PC-3 (cell line): ENCODE results near the gene TEKTIP1. TPM values are rescaled to one million over a fixed set of nuclear protein-coding genes. Genes with fewer than 3 reads are reported as not detected.
"Not testable (repeated sequence)": the region's sequence is repeated elsewhere in the genome, so short reads cannot be mapped to it uniquely, and the experiment has no call there.

Source experiments
- ATAC-seq: fragments of 200-7000 bp; cut with Tn5 transposase; 2 replicates; pipeline ENCODE4 v1.9.1; 2020; ENCODE audit warnings: mild to moderate bottlenecking, moderate library complexity
- BruUV-seq: library from RNA; stranded (reverse); fragments of 400-500 nt; replicated peaks from 2 replicates; lab custom pipeline; 2021; lab: Mats Ljungman, UMichigan
- CTCF ChIA-PET: fragments of 300-600 bp; sonication (Branson Sonifier 250); formaldehyde crosslinking; loops from one replicate; lab custom pipeline; 2022; ENCODE audit warnings: antibody characterized with exemption; lab: Charles Lee
- POLR2A ChIA-PET: fragments of 300-600 bp; sonication (Branson Sonifier 250); formaldehyde crosslinking; loops from one replicate; lab custom pipeline; 2022; ENCODE audit warnings: antibody characterized with exemption; ENCODE audit not compliant: unreplicated experiment; lab: Charles Lee
- DNase-seq: peaks from one replicate; pipeline ENCODE4 v3.0.0-alpha.2; 2015
- H2AFZ ChIP-seq: fragments of 300-600 bp; sonication (generic); 2 replicates; pipeline ENCODE4 v1.6.0; 2016; ENCODE audit warnings: antibody characterized with exemption, low read length
- H3F3A ChIP-seq: fragments of 300-600 bp; sonication (generic); one replicate; pipeline ENCODE4 v1.6.0; 2017; ENCODE audit warnings: antibody characterized with exemption, low read length, control low read depth, mild to moderate bottlenecking; ENCODE audit not compliant: unreplicated experiment
- H3K27ac ChIP-seq: fragments of 300-600 bp; sonication (generic); 2 replicates; pipeline ENCODE4 v1.5.1; 2016; ENCODE audit warnings: mild to moderate bottlenecking, low read length
- H3K27me3 ChIP-seq: fragments of 300-600 bp; sonication (generic); 2 replicates; pipeline ENCODE4 v1.6.1; 2016; ENCODE audit warnings: low read length, mixed read lengths
- H3K36me3 ChIP-seq: fragments of 300-600 bp; sonication (generic); 2 replicates; pipeline ENCODE4 v1.6.1; 2016; ENCODE audit warnings: low read depth, mixed run types, low read length, mixed read lengths
- H3K4me1 ChIP-seq: fragments of 300-600 bp; sonication (generic); 2 replicates; pipeline ENCODE4 v1.5.1; 2016; ENCODE audit warnings: low read length; ENCODE audit not compliant: insufficient read depth
- H3K4me2 ChIP-seq: fragments of 300-600 bp; sonication (generic); 2 replicates; pipeline ENCODE4 v1.6.0; 2016; ENCODE audit warnings: low read length
- H3K4me3 ChIP-seq: fragments of 300-600 bp; sonication (generic); 2 replicates; pipeline ENCODE4 v1.5.1; 2016; ENCODE audit warnings: mild to moderate bottlenecking, low read length, mixed read lengths
- H3K79me2 ChIP-seq: fragments of 300-600 bp; sonication (generic); 2 replicates; pipeline ENCODE4 v1.6.1; 2017; ENCODE audit warnings: low read length, mixed read lengths
- H3K9ac ChIP-seq: fragments of 300-600 bp; sonication (generic); 2 replicates; pipeline ENCODE4 v1.6.0; 2016; ENCODE audit warnings: mild to moderate bottlenecking, low read length
- H3K9me2 ChIP-seq: fragments of 300-600 bp; sonication (generic); replicated peaks from 2 replicates; pipeline ENCODE4 v1.6.1; 2016; ENCODE audit warnings: mixed run types, low read length, mixed read lengths
- H3K9me3 ChIP-seq: fragments of 300-600 bp; sonication (generic); 2 replicates; pipeline ENCODE4 v1.6.1; 2016; ENCODE audit warnings: low read length, mixed read lengths
- H4K20me1 ChIP-seq: fragments of 300-600 bp; sonication (generic); 2 replicates; pipeline ENCODE4 v1.6.1; 2016; ENCODE audit warnings: low read length, mixed read lengths
- EZH2 ChIP-seq: fragments of 300-600 bp; sonication (generic); IDR thresholded peaks from one replicate; pipeline ENCODE4 v1.6.1; 2017; ENCODE audit warnings: antibody characterized with exemption, mild to moderate bottlenecking, low read length; ENCODE audit not compliant: unreplicated experiment
- EZH2phosphoT487 ChIP-seq: fragments of 300-600 bp; sonication (generic); IDR thresholded peaks from 2 replicates; pipeline ENCODE4 v1.6.1; 2018; ENCODE audit warnings: mild to moderate bottlenecking, antibody characterized with exemption, low read length, borderline replicate concordance
- intact Hi-C: fragments of 100-400 bp; cut with micrococcal nuclease; formaldehyde crosslinking; loops from 2 replicates; pipeline ENCODE4 v1.9.0; 2023
- total RNA-seq: library from RNA; depleted of rRNA; stranded (reverse); fragments of >200 nt; gene quantifications from 2 replicates; pipeline ENCODE4 v1.2.3, GENCODE V29; 2014
- TF ChIP-seq, protein P1 (sequence below): fragments of 300-600 bp; sonication (generic); conservative IDR thresholded peaks from 2 replicates; pipeline ENCODE4 v1.5.1; 2017; ENCODE audit warnings: antibody characterized with exemption, low read depth, mild to moderate bottlenecking, low read length

TEKTIP1 gene
- total RNA-seq, 1 experiment from 2014 or later = not detected

DNA sequence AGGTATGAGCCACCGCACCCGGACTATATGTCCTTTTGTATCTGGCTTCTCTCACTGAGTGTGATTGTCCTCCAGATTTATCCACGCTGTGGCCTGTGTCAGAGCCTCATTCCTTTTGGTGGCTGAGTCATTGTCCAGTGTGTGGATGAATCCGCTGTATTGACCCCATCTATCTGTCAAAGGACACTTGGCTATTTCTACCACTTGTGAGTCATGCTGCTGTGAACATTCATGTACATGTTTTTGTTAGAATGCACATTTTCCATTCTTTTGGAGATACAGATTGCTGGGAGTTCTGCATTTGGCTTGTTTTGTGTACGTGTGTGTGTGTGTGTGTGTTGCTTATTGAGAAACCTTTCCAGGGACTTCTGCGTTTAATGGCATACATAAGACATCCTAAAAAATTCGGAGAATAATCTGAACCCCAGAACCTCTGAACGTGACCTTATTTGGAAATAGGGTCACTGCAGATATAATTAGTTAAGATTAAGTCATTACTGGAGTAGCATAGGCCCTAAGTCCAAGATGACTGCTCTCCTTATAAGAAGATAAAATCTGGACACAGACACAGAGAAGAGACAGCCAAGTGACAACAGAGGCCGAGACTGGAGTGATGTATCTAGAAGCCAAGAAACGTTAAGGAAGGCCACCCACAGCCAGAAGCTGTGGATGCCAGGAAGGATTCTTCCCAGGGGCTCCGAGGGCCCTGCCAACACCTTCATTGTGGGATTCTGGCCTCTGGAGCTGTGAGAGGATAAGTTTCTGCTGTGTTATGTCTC lies 41.4 kb downstream of the TEKTIP1 start:
- H2AFZ ChIP-seq = no peak overlapping the region
- TF ChIP-seq, protein P1, sequence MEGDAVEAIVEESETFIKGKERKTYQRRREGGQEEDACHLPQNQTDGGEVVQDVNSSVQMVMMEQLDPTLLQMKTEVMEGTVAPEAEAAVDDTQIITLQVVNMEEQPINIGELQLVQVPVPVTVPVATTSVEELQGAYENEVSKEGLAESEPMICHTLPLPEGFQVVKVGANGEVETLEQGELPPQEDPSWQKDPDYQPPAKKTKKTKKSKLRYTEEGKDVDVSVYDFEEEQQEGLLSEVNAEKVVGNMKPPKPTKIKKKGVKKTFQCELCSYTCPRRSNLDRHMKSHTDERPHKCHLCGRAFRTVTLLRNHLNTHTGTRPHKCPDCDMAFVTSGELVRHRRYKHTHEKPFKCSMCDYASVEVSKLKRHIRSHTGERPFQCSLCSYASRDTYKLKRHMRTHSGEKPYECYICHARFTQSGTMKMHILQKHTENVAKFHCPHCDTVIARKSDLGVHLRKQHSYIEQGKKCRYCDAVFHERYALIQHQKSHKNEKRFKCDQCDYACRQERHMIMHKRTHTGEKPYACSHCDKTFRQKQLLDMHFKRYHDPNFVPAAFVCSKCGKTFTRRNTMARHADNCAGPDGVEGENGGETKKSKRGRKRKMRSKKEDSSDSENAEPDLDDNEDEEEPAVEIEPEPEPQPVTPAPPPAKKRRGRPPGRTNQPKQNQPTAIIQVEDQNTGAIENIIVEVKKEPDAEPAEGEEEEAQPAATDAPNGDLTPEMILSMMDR = no peak
- TF ChIP-seq EZH2phosphoT487 (no peak), EZH2 (no peak)
- ChIA-PET POLR2A (no interaction called here), CTCF (no interaction called here)
- no peaks in the 10 kb centered on the region for H3K27me3 ChIP-seq
- no peaks in the 10 kb centered on the region for H4K20me1 ChIP-seq
- ATAC-seq (peak; percentile 94), DNase-seq (peak; percentile 69)
- no peaks in the 10 kb centered on the region for H3K79me2 ChIP-seq
- H3K4me3 ChIP-seq = no peak overlapping the region
- peaks cover 8% of the 10 kb centered on the region; the same call in 1 of the 2 replicates for H3K4me1 ChIP-seq
- no peaks in the 10 kb centered on the region for H3K9me2 ChIP-seq
- BruUV-seq = no TSS peak
- no peak overlapping the region for H3K4me2 ChIP-seq
- H3K36me3 ChIP-seq = no peaks in the 10 kb centered on the region; the same call in 1 of the 2 replicates
- H3K9me3 ChIP-seq = no peaks in the 10 kb centered on the region
- H3K27ac ChIP-seq = no peak overlapping the region
- H3K9ac ChIP-seq = no peak overlapping the region
- no peaks in the 10 kb centered on the region for H3F3A ChIP-seq
- intact Hi-C loops = no loop called here

DNA sequence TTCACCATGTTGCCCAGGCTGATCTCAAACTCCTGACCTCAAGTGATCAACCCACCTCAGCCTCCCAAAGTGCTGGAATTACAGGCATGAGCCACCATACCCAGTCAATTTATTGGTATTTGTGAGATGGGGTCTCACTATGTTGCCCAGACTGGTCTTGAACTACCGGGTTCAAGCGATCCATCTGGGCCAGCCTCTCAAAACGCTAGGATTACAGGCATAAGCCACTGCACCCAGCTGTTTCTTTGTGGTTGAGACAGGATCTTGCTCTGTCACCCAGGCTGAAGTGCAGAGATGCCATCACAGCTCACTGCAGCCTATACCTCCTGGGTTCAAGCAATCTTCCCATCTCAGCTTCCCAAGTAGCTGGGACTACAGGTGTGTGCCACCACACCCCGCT lies 42.8 kb downstream of the TEKTIP1 start:
- intact Hi-C loops, H3F3A ChIP-seq, H3K4me3 ChIP-seq, H3K9me2 ChIP-seq, H3K4me2 ChIP-seq, H4K20me1 ChIP-seq, H3K4me1 ChIP-seq, H3K36me3 ChIP-seq, BruUV-seq, H3K79me2 ChIP-seq, H3K9ac ChIP-seq, H2AFZ ChIP-seq, H3K27me3 ChIP-seq, CTCF ChIA-PET, DNase-seq, ATAC-seq, H3K27ac ChIP-seq, POLR2A ChIA-PET, H3K9me3 ChIP-seq: not testable (repeated sequence)

DNA sequence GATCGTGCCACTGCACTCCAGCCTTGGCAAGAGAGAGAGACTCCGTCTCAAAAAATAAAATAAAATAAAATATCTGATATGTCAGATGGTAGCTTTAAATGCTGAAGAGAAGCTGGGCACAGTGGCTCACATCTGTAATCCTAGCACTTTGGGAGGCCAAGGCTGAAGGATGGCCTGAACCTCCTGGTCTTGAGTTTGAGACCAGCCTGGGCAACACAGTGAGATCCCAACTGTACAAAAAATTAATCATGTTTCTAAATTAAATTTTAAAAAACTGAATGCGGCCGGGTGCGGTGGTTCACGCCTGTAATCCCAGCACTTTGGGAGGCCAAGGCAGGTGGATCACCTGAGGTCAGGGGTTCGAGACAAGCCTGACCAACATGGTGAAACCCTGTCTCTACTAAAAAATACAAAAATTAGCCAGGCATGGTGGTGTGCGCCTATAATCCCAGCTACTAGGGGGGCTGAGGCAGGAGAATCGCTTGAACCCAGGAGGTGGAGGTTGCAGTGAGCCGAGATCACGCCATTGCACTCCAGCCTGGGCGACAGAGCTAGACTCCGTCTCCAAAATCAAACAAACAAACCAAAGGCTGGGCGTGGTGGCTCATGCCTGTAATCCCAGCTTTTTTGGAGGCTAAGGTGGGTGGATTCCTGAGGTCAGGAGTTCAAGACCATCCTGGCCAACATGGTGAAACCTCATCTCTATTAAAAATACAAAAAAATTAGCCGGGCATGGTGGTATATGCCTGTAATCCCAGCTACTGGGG lies 45.2 kb downstream of the TEKTIP1 start:
- ATAC-seq, H3K9me2 ChIP-seq, BruUV-seq, H3F3A ChIP-seq, DNase-seq, intact Hi-C loops, H4K20me1 ChIP-seq, H3K36me3 ChIP-seq, H2AFZ ChIP-seq, CTCF ChIA-PET, H3K27me3 ChIP-seq, H3K79me2 ChIP-seq, POLR2A ChIA-PET, H3K9me3 ChIP-seq, H3K4me3 ChIP-seq, H3K27ac ChIP-seq, H3K4me2 ChIP-seq, H3K4me1 ChIP-seq, H3K9ac ChIP-seq: not testable (repeated sequence)
